Loucy (cell line): Measurements from ENCODE around the gene COL5A1.

Experiments
- H2AFZ ChIP-seq: fragments of 200-600 bp; sonication (generic); 2 replicates; pipeline ENCODE4 v1.6.0; 2016; ENCODE audit warnings: antibody characterized with exemption, mild to moderate bottlenecking, low read length, moderate library complexity
- H3F3A ChIP-seq: fragments of 200-600 bp; 2 replicates; pipeline ENCODE4 v1.6.0; 2016; ENCODE audit warnings: antibody characterized with exemption, low read depth, mild to moderate bottlenecking
- H3K27me3 ChIP-seq: fragments of 200-600 bp; sonication (generic); 2 replicates; pipeline ENCODE4 v1.6.1; 2014; ENCODE audit warnings: low read length, mild to moderate bottlenecking; ENCODE audit not compliant: insufficient read depth, poor library complexity, severe bottlenecking
- H3K36me3 ChIP-seq: fragments of 200-600 bp; sonication (generic); 2 replicates; pipeline ENCODE4 v1.6.1; 2016; ENCODE audit warnings: low read length; ENCODE audit not compliant: insufficient read depth
- H3K4me1 ChIP-seq: fragments of 200-600 bp; sonication (generic); 2 replicates; pipeline ENCODE4 v1.5.1; 2014; ENCODE audit warnings: low read length, mild to moderate bottlenecking; ENCODE audit not compliant: insufficient read depth, poor library complexity, severe bottlenecking
- H3K4me2 ChIP-seq: fragments of 200-600 bp; sonication (generic); 2 replicates; pipeline ENCODE4 v1.6.0; 2014; ENCODE audit warnings: antibody characterized with exemption, low read length, low read depth, mild to moderate bottlenecking; ENCODE audit not compliant: poor library complexity, severe bottlenecking
- H3K4me3 ChIP-seq: fragments of 200-600 bp; sonication (generic); 2 replicates; pipeline ENCODE4 v1.5.1; 2014; ENCODE audit warnings: low read length, mild to moderate bottlenecking, mixed read lengths; ENCODE audit not compliant: poor library complexity, severe bottlenecking
- H3K79me2 ChIP-seq: fragments of 200-600 bp; sonication (generic); 2 replicates; pipeline ENCODE4 v1.6.1; 2014; ENCODE audit warnings: low read length; ENCODE audit not compliant: insufficient read depth
- H3K9ac ChIP-seq: fragments of 200-600 bp; sonication (generic); 2 replicates; pipeline ENCODE4 v1.6.0; 2014; ENCODE audit warnings: mild to moderate bottlenecking, low read depth, low read length, moderate library complexity; ENCODE audit not compliant: poor library complexity, severe bottlenecking
- H3K9me2 ChIP-seq: fragments of 200-600 bp; sonication (generic); replicated peaks from 2 replicates; pipeline ENCODE4 v1.6.1; 2016; ENCODE audit warnings: low read depth, low read length, mixed read lengths
- H3K9me3 ChIP-seq: fragments of 200-600 bp; sonication (generic); 2 replicates; pipeline ENCODE4 v1.6.1; 2014; ENCODE audit warnings: mild to moderate bottlenecking, antibody characterized with exemption, low read length, low read depth; ENCODE audit not compliant: insufficient read depth
- H4K20me1 ChIP-seq: fragments of 200-600 bp; sonication (generic); 2 replicates; pipeline ENCODE4 v1.6.0; 2014; ENCODE audit warnings: antibody characterized with exemption, low read length, mild to moderate bottlenecking; ENCODE audit not compliant: insufficient read depth, poor library complexity, severe bottlenecking
- EZH2phosphoT487 ChIP-seq: fragments of 200-600 bp; IDR thresholded peaks from 2 replicates; pipeline ENCODE4 v1.6.1; 2018; ENCODE audit warnings: antibody characterized with exemption, mild to moderate bottlenecking, moderate library complexity, borderline replicate concordance
- TF ChIP-seq, protein P1 (sequence below): fragments of 200-600 bp; sonication (generic); conservative IDR thresholded peaks from 2 replicates; pipeline ENCODE4 v1.5.1; 2014; ENCODE audit warnings: mild to moderate bottlenecking, antibody characterized with exemption, low read length

COL5A1 gene

DNA sequence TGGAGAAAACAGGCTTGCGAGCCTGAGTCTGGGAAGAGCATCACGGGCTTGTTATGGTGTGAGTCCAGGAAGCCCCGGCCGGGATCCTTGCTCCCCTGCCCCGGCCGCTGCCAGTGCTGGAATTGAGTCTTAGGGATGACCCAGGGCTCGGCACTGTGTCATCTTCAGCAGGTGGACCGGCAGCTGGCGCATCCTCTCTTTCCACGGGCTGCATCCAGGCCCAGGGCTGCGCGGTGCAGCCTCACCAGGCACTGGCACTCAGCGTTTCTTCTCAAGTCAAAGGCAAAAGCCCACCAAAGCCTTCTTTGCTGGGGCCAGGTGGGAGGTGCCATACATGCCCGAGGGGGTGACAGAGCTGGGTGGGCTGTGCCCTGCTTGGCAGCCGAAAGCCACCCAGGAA lies 46.6 kb downstream of the COL5A1 start:
- Histone ChIP-seq H3K4me3 (no peak overlapping the region), H3K36me3 (no peaks in the 10 kb centered on the region), H3K9ac (no peak overlapping the region), H3K9me3 (no peaks in the 10 kb centered on the region), H3K4me1 (peaks cover 24% of the 10 kb centered on the region), H3K4me2 (no peak overlapping the region), H3F3A (no peaks in the 10 kb centered on the region; the same call in 1 of the 2 replicates), H2AFZ (no peak overlapping the region), H3K27me3 (no peaks in the 10 kb centered on the region), H3K9me2 (no peaks in the 10 kb centered on the region), H4K20me1 (no peaks in the 10 kb centered on the region), H3K79me2 (no peaks in the 10 kb centered on the region)
- TF ChIP-seq, protein P1, sequence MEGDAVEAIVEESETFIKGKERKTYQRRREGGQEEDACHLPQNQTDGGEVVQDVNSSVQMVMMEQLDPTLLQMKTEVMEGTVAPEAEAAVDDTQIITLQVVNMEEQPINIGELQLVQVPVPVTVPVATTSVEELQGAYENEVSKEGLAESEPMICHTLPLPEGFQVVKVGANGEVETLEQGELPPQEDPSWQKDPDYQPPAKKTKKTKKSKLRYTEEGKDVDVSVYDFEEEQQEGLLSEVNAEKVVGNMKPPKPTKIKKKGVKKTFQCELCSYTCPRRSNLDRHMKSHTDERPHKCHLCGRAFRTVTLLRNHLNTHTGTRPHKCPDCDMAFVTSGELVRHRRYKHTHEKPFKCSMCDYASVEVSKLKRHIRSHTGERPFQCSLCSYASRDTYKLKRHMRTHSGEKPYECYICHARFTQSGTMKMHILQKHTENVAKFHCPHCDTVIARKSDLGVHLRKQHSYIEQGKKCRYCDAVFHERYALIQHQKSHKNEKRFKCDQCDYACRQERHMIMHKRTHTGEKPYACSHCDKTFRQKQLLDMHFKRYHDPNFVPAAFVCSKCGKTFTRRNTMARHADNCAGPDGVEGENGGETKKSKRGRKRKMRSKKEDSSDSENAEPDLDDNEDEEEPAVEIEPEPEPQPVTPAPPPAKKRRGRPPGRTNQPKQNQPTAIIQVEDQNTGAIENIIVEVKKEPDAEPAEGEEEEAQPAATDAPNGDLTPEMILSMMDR = no peak
- TF ChIP-seq EZH2phosphoT487 = no peak

DNA sequence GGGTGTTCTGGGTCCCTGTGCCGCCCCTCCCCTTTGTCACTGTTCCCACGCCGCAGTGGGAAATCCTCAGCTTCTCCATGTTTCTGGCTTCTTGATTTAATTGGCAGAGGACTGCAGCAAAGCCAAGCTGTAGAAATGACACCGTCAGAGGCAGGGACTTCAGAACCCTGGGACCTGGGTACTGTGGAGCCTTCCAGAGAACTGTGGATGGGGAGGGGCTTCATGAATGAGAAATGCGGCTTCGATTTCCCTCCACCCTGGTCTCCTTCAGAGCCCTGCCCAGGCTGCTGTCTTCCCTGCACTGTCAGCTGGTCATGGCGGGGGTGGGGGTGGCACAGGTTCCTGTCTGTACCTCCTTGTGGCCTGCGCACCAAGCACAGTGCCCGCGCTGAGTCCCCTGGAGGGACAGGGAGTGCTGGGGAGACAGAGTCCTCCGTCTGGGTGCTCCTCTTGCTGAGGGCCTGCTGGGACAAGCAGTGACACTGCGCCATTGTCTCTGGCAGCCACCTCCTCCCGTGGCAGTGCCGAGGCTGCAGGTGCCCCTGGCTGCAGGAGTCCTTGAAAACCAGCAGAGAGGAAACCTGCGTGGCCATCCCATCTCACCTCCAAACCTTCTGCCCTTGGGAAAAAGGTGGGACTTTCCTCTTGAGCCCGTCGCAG lies 47.2 kb downstream of the COL5A1 start:
- H3F3A ChIP-seq = no peaks in the 10 kb centered on the region; the same call in 1 of the 2 replicates
- no peaks in the 10 kb centered on the region for H3K9me2 ChIP-seq
- no peak overlapping the region for H2AFZ ChIP-seq
- no peaks in the 10 kb centered on the region for H4K20me1 ChIP-seq
- no peak overlapping the region for H3K4me3 ChIP-seq
- H3K27me3 ChIP-seq = no peaks in the 10 kb centered on the region
- no peaks in the 10 kb centered on the region for H3K36me3 ChIP-seq
- H3K4me2 ChIP-seq = no peak overlapping the region
- H3K9me3 ChIP-seq = no peaks in the 10 kb centered on the region
- TF ChIP-seq, protein P1 = no peak
- no peak for TF ChIP-seq EZH2phosphoT487
- H3K79me2 ChIP-seq = no peaks in the 10 kb centered on the region
- peaks cover 29% of the 10 kb centered on the region for H3K4me1 ChIP-seq
- H3K9ac ChIP-seq = no peak overlapping the region

DNA sequence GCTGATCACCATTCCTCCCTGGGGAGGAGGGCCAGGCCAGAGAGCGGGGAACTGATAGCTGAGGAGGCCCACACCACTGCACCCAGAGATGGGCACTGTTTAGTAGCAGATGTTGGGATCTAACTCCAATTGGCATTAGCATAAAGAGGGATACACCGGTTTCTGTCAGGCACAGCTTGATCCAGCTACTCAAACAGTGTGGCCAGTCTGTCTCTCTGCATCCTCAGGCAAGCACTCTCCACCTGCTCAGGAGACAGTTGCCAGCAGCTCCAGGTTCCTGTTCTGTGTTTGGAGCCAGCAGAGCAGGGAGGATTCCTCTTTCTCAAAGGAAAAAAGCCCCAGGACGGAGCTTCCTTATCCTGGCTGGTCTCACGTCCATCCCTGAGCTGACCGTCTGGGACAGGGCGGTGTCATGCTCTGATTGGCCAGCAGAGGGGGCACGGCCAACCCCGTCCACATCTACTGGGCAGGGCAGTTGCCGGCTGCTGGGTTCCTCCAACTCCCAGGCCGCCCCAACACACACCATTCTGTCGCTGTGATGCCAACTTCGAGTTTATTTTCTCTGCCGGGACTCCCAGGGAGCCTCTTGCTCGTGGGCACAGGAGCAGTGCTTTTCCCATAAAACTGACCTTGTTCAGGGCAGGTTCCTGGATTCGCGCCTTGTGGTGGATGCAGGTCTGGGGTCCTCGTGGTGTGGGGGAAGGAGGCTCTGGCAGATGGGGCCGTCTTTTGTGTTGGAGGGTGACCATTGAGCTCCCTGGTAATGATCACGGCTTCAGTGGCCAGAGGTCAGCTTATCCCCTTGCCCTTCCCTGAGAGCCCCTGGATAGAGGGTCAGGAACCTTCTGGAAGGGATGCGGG lies 47.9 kb downstream of the COL5A1 start:
- Histone ChIP-seq H3K27me3 (no peaks in the 10 kb centered on the region), H4K20me1 (no peaks in the 10 kb centered on the region), H3K36me3 (no peaks in the 10 kb centered on the region), H3K4me2 (no peak overlapping the region), H2AFZ (no peak overlapping the region), H3K9ac (no peak overlapping the region), H3F3A (no peaks in the 10 kb centered on the region; the same call in 1 of the 2 replicates), H3K4me1 (peaks cover 37% of the 10 kb centered on the region), H3K9me2 (no peaks in the 10 kb centered on the region), H3K4me3 (no peak overlapping the region), H3K9me3 (no peaks in the 10 kb centered on the region), H3K79me2 (no peaks in the 10 kb centered on the region)
- TF ChIP-seq, protein P1 = peak; percentile 88
- no peak for TF ChIP-seq EZH2phosphoT487
